ENCODE measurements around the gene PCSK6.

Gene PCSK6

GRCh38 chr15:101535170-101535902 is 45.8 kb upstream of the PCSK6 start:
- no peak for TF ChIP-seq CTCF (IDR thresholded peaks at IDR 0.05; ENCODE audit: low read length, missing control alignments)
- DNase-seq (ENCODE audit: low read depth): no peak
- H3K4me3 ChIP-seq (replicated peaks; ENCODE audit: low read depth, low read length): no peak overlapping the region

- H3K4me3 ChIP-seq (replicated peaks; ENCODE audit: low read depth, low read length): no peak overlapping the region
- DNase-seq (ENCODE audit: low read depth): no peak
- no peak for TF ChIP-seq CTCF (IDR thresholded peaks at IDR 0.05; ENCODE audit: low read length, missing control alignments)
Measured at GRCh38 chr15:101534376-101534970, 45.0 kb upstream of the PCSK6 start.

- no peak overlapping the region for H3K4me3 ChIP-seq (replicated peaks; ENCODE audit: low read depth, low read length)
- DNase-seq (ENCODE audit: low read depth): no peak
- TF ChIP-seq CTCF (IDR thresholded peaks at IDR 0.05; ENCODE audit: low read length, missing control alignments): no peak
Measured at GRCh38 chr15:101533371-101534140, 44.0 kb upstream of the PCSK6 start.

- no peak for TF ChIP-seq CTCF (IDR thresholded peaks at IDR 0.05; ENCODE audit: low read length, missing control alignments)
- H3K4me3 ChIP-seq (replicated peaks; ENCODE audit: low read depth, low read length): no peak overlapping the region
- no peak for DNase-seq (ENCODE audit: low read depth)
Measured at GRCh38 chr15:101532865-101533264, 43.4 kb upstream of the PCSK6 start.

- TF ChIP-seq CTCF (IDR thresholded peaks at IDR 0.05; ENCODE audit: low read length, missing control alignments): no peak
- H3K4me3 ChIP-seq (replicated peaks; ENCODE audit: low read depth, low read length): no peak overlapping the region
- no peak for DNase-seq (ENCODE audit: low read depth)
Measured at GRCh38 chr15:101531170-101531569, 41.7 kb upstream of the PCSK6 start.

- TF ChIP-seq CTCF (IDR thresholded peaks at IDR 0.05; ENCODE audit: low read length, missing control alignments): no peak
- no peak for DNase-seq (ENCODE audit: low read depth)
- no peak overlapping the region for H3K4me3 ChIP-seq (replicated peaks; ENCODE audit: low read depth, low read length)
Measured at GRCh38 chr15:101530224-101530958, 40.9 kb upstream of the PCSK6 start.

All from fibroblast of pulmonary artery (primary cell).